ENCODE results near the gene CTNNA2.
A peak's percentile ranks its signal among the peaks of the same experiment; 100 is the strongest.

Gene CTNNA2

DNA sequence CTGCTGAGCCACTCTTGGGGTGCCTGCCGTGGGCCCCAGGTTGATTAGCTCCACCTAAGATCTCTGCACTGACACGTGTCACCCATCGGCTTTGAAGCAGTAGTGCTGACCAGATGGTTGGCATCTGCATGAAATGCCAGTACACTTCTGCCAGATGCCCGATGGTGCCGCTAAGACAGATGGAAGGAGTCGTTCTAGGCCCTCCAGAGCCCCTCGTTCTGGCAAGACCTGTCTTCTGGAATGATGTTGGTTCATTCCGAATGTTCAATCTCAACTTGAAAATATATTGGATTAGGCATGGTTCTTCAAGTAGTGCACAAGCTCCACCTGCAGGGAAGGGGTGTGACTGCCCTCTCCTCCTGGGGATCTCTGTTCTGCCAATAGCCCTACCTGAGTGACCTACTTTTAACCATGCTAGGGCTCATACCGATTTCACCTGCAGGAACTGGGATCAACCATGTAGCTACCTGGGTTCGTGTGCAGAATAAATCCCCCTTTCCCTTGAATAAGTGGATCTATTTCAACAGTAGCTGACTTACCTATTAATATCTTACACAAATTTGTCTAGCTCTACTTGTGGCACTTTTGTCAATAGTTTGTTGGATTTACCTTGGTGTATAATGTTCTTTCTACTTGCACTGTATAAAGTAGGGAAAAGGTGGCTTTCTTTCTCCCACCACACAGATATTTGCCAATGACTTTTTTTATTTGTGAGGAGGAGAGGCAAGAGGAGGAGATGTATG is 342.6 kb downstream of the CTNNA2 start:
- TF ChIP-seq, protein P1, sequence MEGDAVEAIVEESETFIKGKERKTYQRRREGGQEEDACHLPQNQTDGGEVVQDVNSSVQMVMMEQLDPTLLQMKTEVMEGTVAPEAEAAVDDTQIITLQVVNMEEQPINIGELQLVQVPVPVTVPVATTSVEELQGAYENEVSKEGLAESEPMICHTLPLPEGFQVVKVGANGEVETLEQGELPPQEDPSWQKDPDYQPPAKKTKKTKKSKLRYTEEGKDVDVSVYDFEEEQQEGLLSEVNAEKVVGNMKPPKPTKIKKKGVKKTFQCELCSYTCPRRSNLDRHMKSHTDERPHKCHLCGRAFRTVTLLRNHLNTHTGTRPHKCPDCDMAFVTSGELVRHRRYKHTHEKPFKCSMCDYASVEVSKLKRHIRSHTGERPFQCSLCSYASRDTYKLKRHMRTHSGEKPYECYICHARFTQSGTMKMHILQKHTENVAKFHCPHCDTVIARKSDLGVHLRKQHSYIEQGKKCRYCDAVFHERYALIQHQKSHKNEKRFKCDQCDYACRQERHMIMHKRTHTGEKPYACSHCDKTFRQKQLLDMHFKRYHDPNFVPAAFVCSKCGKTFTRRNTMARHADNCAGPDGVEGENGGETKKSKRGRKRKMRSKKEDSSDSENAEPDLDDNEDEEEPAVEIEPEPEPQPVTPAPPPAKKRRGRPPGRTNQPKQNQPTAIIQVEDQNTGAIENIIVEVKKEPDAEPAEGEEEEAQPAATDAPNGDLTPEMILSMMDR (IDR thresholded peaks at IDR 0.05; ENCODE audit: borderline replicate concordance, insufficient read depth, low read depth, low read length), result no peak
- no peak overlapping the region for H3K4me3 ChIP-seq (ENCODE audit: low read depth, low read length)

DNA sequence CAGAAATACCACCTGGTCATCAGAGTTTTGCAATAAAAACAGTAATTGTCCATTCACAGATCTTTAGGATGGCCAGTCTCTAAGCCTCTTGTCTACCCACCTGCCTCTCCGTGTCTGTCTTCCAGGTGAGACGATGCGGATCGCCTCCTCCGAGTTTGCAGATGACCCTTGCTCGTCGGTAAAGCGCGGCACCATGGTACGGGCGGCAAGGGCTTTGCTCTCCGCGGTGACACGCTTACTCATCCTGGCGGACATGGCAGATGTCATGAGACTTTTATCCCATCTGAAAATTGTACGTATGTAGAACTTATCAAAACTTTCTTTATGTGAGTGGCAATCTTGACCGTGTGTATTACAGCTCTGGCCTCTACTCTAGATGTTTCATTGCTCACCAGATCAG is 345.0 kb downstream of the CTNNA2 start:
- H3K4me3 ChIP-seq (ENCODE audit: low read depth, low read length), result no peak overlapping the region
- TF ChIP-seq, protein P1 (IDR thresholded peaks at IDR 0.05; ENCODE audit: borderline replicate concordance, insufficient read depth, low read depth, low read length), result no peak

DNA sequence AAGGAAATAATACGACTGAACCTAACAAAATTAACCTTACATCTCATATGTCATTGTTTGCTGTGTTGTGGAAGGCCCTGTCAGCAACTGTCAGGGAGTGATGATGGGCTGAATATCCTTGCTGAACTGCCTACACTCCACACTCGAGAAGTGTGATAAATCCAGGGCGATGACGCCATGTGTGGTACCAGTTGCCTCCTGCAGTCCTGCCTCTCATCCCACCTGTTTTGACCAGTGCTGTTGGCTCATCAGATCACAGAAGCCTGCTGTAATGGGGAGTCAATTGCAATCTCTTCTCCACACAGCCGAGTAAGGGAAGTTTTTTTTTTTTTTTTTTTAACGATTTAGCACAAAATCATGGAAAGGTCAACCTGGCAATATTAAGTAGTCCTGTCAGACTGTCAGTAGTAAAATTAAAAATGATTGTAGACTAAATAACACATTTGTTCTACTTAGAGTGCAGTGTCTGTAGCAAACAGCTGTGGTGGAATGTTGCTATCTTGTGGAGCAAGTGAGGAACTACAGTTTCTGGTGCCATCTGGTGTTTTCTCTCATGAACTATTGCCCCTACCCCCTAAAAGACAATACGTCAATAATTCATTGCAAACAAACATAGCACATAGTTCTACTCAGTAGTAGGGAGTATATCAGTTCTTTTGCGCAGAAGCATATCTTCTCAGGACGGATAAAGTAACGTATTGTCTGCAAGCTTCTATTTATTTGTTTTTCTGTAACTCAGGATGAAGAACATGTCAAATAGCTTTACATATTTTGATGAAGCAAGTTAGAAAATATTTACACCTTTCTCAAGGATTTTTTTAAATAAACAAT is 347.6 kb downstream of the CTNNA2 start:
- no peak overlapping the region for H3K4me3 ChIP-seq (ENCODE audit: low read depth, low read length)
- TF ChIP-seq, protein P1 (IDR thresholded peaks at IDR 0.05; ENCODE audit: borderline replicate concordance, insufficient read depth, low read depth, low read length), result 0 out of 2 replicates have a peak, but pooled peaks have one; percentile 16

DNA sequence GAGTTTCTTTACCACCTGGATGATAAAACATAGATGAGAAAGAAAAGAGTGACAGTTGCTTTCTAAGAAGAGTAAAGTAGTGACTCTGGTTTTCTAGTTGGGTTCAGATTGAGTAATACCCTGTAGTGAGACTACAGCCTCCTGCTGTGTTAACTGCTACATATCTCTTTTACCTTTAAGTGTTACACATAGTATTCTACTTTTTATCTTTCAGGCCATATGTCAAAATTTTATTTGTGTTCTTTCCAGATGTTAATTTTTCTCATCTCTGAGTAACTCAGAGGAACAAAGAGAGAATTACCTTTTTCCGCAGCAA is 348.2 kb downstream of the CTNNA2 start:
- H3K4me3 ChIP-seq (ENCODE audit: low read depth, low read length), result no peak overlapping the region
- TF ChIP-seq, protein P1 (IDR thresholded peaks at IDR 0.05; ENCODE audit: borderline replicate concordance, insufficient read depth, low read depth, low read length), result no peak

DNA sequence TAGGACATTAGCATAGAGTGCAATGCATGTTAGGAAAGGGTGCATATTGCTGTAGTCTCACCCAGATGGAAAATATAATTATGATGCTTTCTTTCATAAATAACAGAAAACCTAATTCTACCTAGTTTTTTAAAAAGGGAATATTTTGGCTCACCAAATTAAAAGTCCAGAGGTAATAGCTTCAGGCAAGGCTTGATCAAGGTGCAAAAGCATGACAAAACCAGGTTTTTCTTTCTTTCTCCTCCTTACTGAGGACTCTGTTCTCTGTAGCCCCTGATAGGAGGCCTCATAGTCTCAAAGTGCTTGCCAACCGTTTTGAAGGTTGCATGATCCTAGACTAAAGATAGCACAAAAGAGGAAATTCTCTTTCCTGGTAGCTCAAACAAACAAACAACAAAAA is 349.9 kb downstream of the CTNNA2 start:
- TF ChIP-seq, protein P1 (IDR thresholded peaks at IDR 0.05; ENCODE audit: borderline replicate concordance, insufficient read depth, low read depth, low read length), result no peak

DNA sequence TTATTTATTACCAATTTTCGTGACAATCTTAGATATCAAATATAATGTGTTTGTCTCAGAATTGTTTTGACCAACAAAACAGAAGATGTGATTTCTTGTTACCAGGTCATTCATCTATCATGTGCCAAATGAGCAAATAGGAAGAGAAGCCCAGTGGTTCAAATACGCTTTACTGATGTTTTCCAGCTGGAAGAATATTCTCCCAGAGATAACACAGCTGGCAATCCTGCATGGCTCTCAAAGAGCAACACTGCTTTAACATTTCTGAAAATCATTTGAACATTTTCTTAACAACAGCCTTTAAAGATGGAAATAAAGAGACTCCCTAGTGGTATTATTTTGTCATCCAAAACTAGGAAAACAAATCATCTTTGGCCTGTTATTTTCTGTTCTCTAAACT is 359.8 kb downstream of the CTNNA2 start:
- no peak overlapping the region for H3K4me3 ChIP-seq (ENCODE audit: low read depth, low read length)
- TF ChIP-seq, protein P1 (IDR thresholded peaks at IDR 0.05; ENCODE audit: borderline replicate concordance, insufficient read depth, low read depth, low read length), result no peak

More for the DNA sequence above, 349.9 kb downstream of the CTNNA2 start:
- H3K4me3 ChIP-seq (ENCODE audit: low read depth, low read length), result no peak overlapping the region
